ENCODE data around the gene OR52H1. TPM values are rescaled to one million over a fixed set of nuclear protein-coding genes. Genes with fewer than 3 reads are reported as not detected.

OR52H1 gene
- total and polyA plus RNA-seq, 9 of the 15 experiments (the other 6 are each of a cell fraction or from before 2014, with no cell fraction given) = 0.15 TPM; not detected in 8

GRCh38 chr11:5504403-5504921 is 43.9 kb downstream of the OR52H1 start (continued):
- TF ChIP-seq, protein P1, sequence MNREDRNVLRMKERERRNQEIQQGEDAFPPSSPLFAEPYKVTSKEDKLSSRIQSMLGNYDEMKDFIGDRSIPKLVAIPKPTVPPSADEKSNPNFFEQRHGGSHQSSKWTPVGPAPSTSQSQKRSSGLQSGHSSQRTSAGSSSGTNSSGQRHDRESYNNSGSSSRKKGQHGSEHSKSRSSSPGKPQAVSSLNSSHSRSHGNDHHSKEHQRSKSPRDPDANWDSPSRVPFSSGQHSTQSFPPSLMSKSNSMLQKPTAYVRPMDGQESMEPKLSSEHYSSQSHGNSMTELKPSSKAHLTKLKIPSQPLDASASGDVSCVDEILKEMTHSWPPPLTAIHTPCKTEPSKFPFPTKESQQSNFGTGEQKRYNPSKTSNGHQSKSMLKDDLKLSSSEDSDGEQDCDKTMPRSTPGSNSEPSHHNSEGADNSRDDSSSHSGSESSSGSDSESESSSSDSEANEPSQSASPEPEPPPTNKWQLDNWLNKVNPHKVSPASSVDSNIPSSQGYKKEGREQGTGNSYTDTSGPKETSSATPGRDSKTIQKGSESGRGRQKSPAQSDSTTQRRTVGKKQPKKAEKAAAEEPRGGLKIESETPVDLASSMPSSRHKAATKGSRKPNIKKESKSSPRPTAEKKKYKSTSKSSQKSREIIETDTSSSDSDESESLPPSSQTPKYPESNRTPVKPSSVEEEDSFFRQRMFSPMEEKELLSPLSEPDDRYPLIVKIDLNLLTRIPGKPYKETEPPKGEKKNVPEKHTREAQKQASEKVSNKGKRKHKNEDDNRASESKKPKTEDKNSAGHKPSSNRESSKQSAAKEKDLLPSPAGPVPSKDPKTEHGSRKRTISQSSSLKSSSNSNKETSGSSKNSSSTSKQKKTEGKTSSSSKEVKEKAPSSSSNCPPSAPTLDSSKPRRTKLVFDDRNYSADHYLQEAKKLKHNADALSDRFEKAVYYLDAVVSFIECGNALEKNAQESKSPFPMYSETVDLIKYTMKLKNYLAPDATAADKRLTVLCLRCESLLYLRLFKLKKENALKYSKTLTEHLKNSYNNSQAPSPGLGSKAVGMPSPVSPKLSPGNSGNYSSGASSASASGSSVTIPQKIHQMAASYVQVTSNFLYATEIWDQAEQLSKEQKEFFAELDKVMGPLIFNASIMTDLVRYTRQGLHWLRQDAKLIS (CRISPR knock-in tag; IDR thresholded peaks at IDR 0.05) = no peak
- TF ChIP-seq RFX5 (IDR thresholded peaks at IDR 0.05; ENCODE audit: low read depth, low read length) = no peak
- no peak for TF ChIP-seq FUS (optimal IDR thresholded peaks at IDR 0.05; ENCODE audit: low read depth, low read length)
- TF ChIP-seq PHB (CRISPR knock-in tag; IDR thresholded peaks at IDR 0.05) = no peak
- no peak for TF ChIP-seq JUN (IDR thresholded peaks at IDR 0.05; ENCODE audit: borderline replicate concordance, low read depth, low read length)
- TF ChIP-seq JUN (CRISPR knock-in tag; IDR thresholded peaks at IDR 0.05; ENCODE audit: borderline replicate concordance) = no peak
- TF ChIP-seq ZNF740 (CRISPR knock-in tag; IDR thresholded peaks at IDR 0.05) = no peak
- TF ChIP-seq ZNF740 (tag; IDR thresholded peaks at IDR 0.05) = no peak
- TF ChIP-seq, protein P2, sequence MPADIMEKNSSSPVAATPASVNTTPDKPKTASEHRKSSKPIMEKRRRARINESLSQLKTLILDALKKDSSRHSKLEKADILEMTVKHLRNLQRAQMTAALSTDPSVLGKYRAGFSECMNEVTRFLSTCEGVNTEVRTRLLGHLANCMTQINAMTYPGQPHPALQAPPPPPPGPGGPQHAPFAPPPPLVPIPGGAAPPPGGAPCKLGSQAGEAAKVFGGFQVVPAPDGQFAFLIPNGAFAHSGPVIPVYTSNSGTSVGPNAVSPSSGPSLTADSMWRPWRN (IDR thresholded peaks at IDR 0.05; ENCODE audit: low read depth) = no peak
- no peak for TF ChIP-seq GTF2F1 (IDR thresholded peaks at IDR 0.05; ENCODE audit: low read depth, low read length)
- TF ChIP-seq FOS (IDR thresholded peaks at IDR 0.05; ENCODE audit: extremely low read depth, insufficient read length) = no peak
- TF ChIP-seq, protein P3, sequence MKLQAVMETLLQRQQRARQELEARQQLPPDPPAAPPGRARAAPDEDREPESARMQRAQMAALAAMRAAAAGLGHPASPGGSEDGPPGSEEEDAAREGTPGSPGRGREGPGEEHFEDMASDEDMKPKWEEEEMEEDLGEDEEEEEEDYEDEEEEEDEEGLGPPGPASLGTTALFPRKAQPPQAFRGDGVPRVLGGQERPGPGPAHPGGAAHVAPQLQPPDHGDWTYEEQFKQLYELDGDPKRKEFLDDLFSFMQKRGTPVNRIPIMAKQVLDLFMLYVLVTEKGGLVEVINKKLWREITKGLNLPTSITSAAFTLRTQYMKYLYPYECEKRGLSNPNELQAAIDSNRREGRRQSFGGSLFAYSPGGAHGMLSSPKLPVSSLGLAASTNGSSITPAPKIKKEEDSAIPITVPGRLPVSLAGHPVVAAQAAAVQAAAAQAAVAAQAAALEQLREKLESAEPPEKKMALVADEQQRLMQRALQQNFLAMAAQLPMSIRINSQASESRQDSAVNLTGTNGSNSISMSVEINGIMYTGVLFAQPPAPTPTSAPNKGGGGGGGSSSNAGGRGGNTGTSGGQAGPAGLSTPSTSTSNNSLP (IDR thresholded peaks at IDR 0.05; ENCODE audit: borderline replicate concordance, low read depth, low read length) = no peak
- TF ChIP-seq POLR2G (IDR thresholded peaks at IDR 0.05; ENCODE audit: low read depth, low read length) = no peak
- no peak for TF ChIP-seq SMC3 (conservative IDR thresholded peaks at IDR 0.05; ENCODE audit: insufficient read depth, low read depth, low read length)
- no peak for TF ChIP-seq NFYB (IDR thresholded peaks at IDR 0.05; ENCODE audit: extremely low read depth, insufficient read length)
- TF ChIP-seq ETS1 (conservative IDR thresholded peaks at IDR 0.05; ENCODE audit: control insufficient read depth, low read depth, low read length) = no peak
- no peak for TF ChIP-seq ZNF263 (CRISPR knock-in tag; IDR thresholded peaks at IDR 0.05; ENCODE audit: borderline replicate concordance)
- TF ChIP-seq SOX6 (IDR thresholded peaks at IDR 0.05) = peak; percentile 72
- no peak for TF ChIP-seq PHF20 (IDR thresholded peaks at IDR 0.05; ENCODE audit: partially characterized antibody)
- TF ChIP-seq KLF10 (CRISPR knock-in tag; IDR thresholded peaks at IDR 0.05) = no peak
- TF ChIP-seq GABPB1 (CRISPR knock-in tag; IDR thresholded peaks at IDR 0.05) = no peak
- no peak for TF ChIP-seq RBM17 (IDR thresholded peaks at IDR 0.05; ENCODE audit: borderline replicate concordance, low read depth, low read length)
